Stimulated activated CD4-positive, alpha-beta T cell treated with anti-CD3 and anti-CD28 coated beads, TNF-alpha, amount 100 ng/mL, for 48 hours (primary cell): ENCODE data around the gene RASL11B.
A peak's percentile ranks its signal among the peaks of the same experiment; 100 is the strongest.
"Not testable (repeated sequence)": the region's sequence is repeated elsewhere in the genome, so short reads cannot be mapped to it uniquely, and the experiment has no call there.

Experiments used
- DNase-seq, 3 donors: peaks; one replicate each; pipeline ENCODE4 v3.0.0-alpha.2; 2020; ENCODE audit warnings: low read depth in 3 of 3

Gene RASL11B

DNA sequence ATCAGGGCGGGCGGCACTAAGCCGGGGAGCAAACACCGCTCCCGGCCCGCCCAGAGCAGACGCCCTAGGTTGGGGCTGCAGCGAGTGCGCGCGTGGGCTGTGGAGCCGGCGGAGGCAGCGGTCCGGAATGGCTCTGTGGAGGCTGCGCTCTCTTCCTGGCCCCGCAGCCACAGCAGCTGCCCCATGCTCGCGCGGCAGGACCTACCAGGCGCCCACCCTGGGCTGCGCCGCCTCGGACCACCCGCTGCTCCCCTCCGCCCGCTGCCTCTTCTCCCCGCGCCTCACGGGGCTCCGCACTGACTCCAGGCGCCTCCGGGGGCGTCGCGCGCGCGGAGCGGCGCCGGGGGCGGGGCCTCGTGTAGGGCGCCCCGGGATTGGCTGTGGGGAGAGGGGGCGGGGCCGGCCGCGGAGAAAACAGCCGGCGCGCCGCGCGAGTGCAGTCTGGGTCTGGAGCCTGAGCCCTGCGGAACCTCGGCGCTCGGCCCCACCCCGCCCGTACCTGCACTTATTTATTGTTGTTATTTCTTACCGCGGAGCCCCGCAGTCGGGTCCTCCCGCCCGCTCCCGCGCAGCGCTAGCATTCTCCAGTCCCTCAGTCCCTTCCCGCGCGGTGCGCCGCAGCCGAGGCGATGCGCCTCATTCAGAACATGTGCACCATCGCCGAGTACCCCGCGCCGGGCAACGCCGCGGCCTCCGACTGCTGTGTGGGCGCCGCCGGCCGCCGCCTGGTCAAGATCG is at the start of gene RASL11B:
RASL11B (plus strand) TSS at position 439 of the 738 bp plus-strand sequence; CDS start at position 630, 191 bp downstream.
- peak; percentile 66 to 81 (median 79) for DNase-seq

- no peak for DNase-seq
Observed at GRCh38 chr4:52813546-52813945, 48.6 kb upstream of the RASL11B start.

- no peak for DNase-seq
Observed at GRCh38 chr4:52822583-52822971, 39.5 kb upstream of the RASL11B start.

GRCh38 chr4:52822972-52823701 is 39.0 kb upstream of the RASL11B start:
- peak in 1 of 3 donors; percentile 5 for DNase-seq

- DNase-seq, result no peak
Observed at GRCh38 chr4:52823702-52824092, 38.4 kb upstream of the RASL11B start.

DNA sequence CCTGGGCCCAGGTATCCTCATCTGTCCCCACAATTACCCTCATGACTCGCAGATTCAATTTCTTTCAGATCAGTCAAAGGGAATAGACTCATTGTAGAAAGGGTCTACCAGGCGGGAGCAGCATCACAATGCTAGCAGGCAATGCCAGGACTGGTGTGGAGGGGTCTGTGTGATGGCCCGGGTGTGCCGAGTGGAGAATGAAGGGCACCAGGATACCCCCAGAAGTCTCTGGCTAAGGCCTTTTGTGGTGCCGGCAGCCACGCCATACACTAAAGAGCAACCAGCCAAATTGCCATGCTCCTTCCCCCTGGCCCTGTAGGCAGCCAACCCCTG is 37.9 kb upstream of the RASL11B start:
- DNase-seq, result no peak

GRCh38 chr4:52824603-52825459 is 37.3 kb upstream of the RASL11B start:
- no peak for DNase-seq

- DNase-seq, result no peak
Observed at GRCh38 chr4:52825460-52826090, 36.5 kb upstream of the RASL11B start.

GRCh38 chr4:52833941-52834525 is 28.1 kb upstream of the RASL11B start:
- no peak for DNase-seq

DNA sequence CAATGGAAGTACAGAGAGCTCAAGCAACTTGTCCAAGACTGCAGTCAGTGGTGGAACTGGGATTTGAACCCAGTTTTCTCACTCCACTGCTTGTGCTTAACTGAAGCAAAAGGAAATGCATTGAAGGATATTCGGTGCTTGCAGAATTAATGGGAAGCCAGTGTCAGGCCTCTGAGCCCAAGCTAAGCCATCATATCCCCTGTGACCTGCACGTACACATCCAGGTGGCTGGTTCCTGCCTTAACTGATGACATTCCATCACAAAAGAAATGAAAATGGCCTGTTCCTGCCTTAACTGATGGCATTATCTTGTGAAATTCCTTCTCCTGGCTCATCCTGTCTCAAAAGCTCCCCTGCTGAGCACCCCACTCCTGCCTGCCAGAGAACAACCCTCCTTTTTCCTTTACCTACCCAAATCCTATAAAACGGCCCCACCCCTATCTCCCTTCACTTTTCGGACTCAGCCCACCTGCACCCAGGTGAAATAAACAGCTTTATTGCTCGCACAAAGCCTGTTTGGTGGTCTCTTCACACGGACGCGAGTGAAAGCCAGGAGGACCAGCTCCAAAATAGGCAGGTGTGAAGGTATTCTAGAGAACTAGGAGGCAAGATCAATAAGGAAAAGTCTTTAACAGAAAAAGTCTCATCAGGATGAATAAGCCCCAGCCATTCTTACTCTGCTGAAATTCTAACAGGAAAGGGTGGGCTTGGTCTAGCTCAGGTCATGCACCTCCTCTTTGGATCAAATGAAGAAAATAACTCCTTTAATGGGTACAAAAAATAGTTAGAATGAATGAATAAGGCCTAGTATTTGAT is 27.3 kb upstream of the RASL11B start:
- not testable (repeated sequence) for DNase-seq

DNA sequence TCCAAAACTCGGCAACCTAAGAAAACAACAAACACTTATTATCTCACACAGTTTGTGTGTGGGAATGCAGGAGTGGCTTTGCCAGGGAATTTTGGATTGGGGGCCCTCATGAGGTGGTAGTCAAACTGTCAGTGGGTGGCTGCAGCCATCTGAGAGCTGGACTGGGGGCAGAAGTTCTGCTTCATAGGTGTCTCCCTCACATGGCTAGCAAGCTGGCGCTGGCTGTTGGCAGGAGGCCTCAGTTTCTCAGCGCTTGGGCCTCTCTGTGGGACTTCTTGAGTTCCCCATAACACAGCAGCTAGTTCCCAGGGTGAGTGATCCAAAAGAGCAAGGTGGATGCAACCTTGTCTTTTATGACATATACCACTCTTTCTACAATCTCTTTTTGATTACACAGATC is 26.0 kb upstream of the RASL11B start:
- DNase-seq, result no peak

- no peak for DNase-seq
Observed at GRCh38 chr4:52836678-52837077, 25.4 kb upstream of the RASL11B start.

GRCh38 chr4:52837716-52838558 is 24.2 kb upstream of the RASL11B start:
- DNase-seq, result no peak

GRCh38 chr4:52838729-52839586 is 23.2 kb upstream of the RASL11B start:
- no peak for DNase-seq

GRCh38 chr4:52840531-52841370 is 21.4 kb upstream of the RASL11B start:
- no peak for DNase-seq

GRCh38 chr4:52841682-52842456 is 20.2 kb upstream of the RASL11B start:
- DNase-seq, result no peak

- DNase-seq, result no peak
Observed at GRCh38 chr4:52842792-52843191, 19.3 kb upstream of the RASL11B start.
